Measurements from ENCODE around the gene RRAS2.
"Not testable (repeated sequence)": the region's sequence is repeated elsewhere in the genome, so short reads cannot be mapped to it uniquely, and the experiment has no call there.

Gene RRAS2

GRCh38 chr11:14253421-14253820, 105.6 kb downstream of the RRAS2 start:
- Histone ChIP-seq H3K27me3 (replicated peaks; ENCODE audit: insufficient read depth, low read length) (no peaks in the 10 kb centered on the region), H3K4me3 (ENCODE audit: low read length) (no peak overlapping the region), H3K9ac (ENCODE audit: low read length) (no peak overlapping the region), H2AFZ (ENCODE audit: low read length) (no peak overlapping the region), H3K79me2 (ENCODE audit: low read length) (no peaks in the 10 kb centered on the region), H3K27ac (ENCODE audit: low read length) (no peak overlapping the region), H3K9me2 (replicated peaks; ENCODE audit: insufficient read depth, low read length) (no peaks in the 10 kb centered on the region), H3K36me3 (replicated peaks; ENCODE audit: insufficient read depth, low read length) (no peaks in the 10 kb centered on the region), H3F3A (ENCODE audit: insufficient read depth, low read length) (no peaks in the 10 kb centered on the region), H3K4me1 (ENCODE audit: low read length) (no peaks in the 10 kb centered on the region), H3K4me2 (ENCODE audit: low read depth, low read length) (no peak overlapping the region), H4K20me1 (ENCODE audit: insufficient read depth, low read length) (no peaks in the 10 kb centered on the region), H3K9me3 (replicated peaks; ENCODE audit: insufficient read depth, low read length) (no peaks in the 10 kb centered on the region)
- DNase-seq = no peak
- no peak for TF ChIP-seq EZH2 (optimal IDR thresholded peaks at IDR 0.05; ENCODE audit: low read depth, low read length)
- no peak for TF ChIP-seq CTCF (IDR thresholded peaks at IDR 0.05; ENCODE audit: low read length)
- TF ChIP-seq EZH2phosphoT487 (IDR thresholded peaks at IDR 0.05; ENCODE audit: low read length) = no peak

GRCh38 chr11:14252501-14252900, 106.5 kb downstream of the RRAS2 start:
- not testable (repeated sequence) for H3K27me3 ChIP-seq (replicated peaks; ENCODE audit: insufficient read depth, low read length); H3F3A ChIP-seq (ENCODE audit: insufficient read depth, low read length); H3K9me3 ChIP-seq (replicated peaks; ENCODE audit: insufficient read depth, low read length); H3K9me2 ChIP-seq (replicated peaks; ENCODE audit: insufficient read depth, low read length); H3K9ac ChIP-seq (ENCODE audit: low read length); H3K4me2 ChIP-seq (ENCODE audit: low read depth, low read length); H4K20me1 ChIP-seq (ENCODE audit: insufficient read depth, low read length); H3K79me2 ChIP-seq (ENCODE audit: low read length); DNase-seq; H3K4me1 ChIP-seq (ENCODE audit: low read length); H3K27ac ChIP-seq (ENCODE audit: low read length); H3K4me3 ChIP-seq (ENCODE audit: low read length); H2AFZ ChIP-seq (ENCODE audit: low read length); H3K36me3 ChIP-seq (replicated peaks; ENCODE audit: insufficient read depth, low read length)

GRCh38 chr11:14251754-14252153, 107.2 kb downstream of the RRAS2 start:
- no peak overlapping the region for H3K27ac ChIP-seq (ENCODE audit: low read length)
- H4K20me1 ChIP-seq (ENCODE audit: insufficient read depth, low read length) = no peaks in the 10 kb centered on the region
- H3K9ac ChIP-seq (ENCODE audit: low read length) = no peak overlapping the region
- no peaks in the 10 kb centered on the region for H3K9me2 ChIP-seq (replicated peaks; ENCODE audit: insufficient read depth, low read length)
- no peak overlapping the region for H2AFZ ChIP-seq (ENCODE audit: low read length)
- no peak for DNase-seq
- TF ChIP-seq EZH2 (optimal IDR thresholded peaks at IDR 0.05; ENCODE audit: low read depth, low read length) (no peak), EZH2phosphoT487 (IDR thresholded peaks at IDR 0.05; ENCODE audit: low read length) (no peak), CTCF (IDR thresholded peaks at IDR 0.05; ENCODE audit: low read length) (no peak)
- H3F3A ChIP-seq (ENCODE audit: insufficient read depth, low read length) = no peaks in the 10 kb centered on the region
- H3K27me3 ChIP-seq (replicated peaks; ENCODE audit: insufficient read depth, low read length) = no peaks in the 10 kb centered on the region
- no peak overlapping the region for H3K4me3 ChIP-seq (ENCODE audit: low read length)
- no peaks in the 10 kb centered on the region for H3K79me2 ChIP-seq (ENCODE audit: low read length)
- no peak overlapping the region for H3K4me2 ChIP-seq (ENCODE audit: low read depth, low read length)
- no peaks in the 10 kb centered on the region for H3K9me3 ChIP-seq (replicated peaks; ENCODE audit: insufficient read depth, low read length)
- no peaks in the 10 kb centered on the region for H3K36me3 ChIP-seq (replicated peaks; ENCODE audit: insufficient read depth, low read length)
- no peaks in the 10 kb centered on the region for H3K4me1 ChIP-seq (ENCODE audit: low read length)

- TF ChIP-seq EZH2phosphoT487 (IDR thresholded peaks at IDR 0.05; ENCODE audit: low read length) (no peak), EZH2 (optimal IDR thresholded peaks at IDR 0.05; ENCODE audit: low read depth, low read length) (no peak), CTCF (IDR thresholded peaks at IDR 0.05; ENCODE audit: low read length) (peak; percentile 89)
- no peak overlapping the region for H2AFZ ChIP-seq (ENCODE audit: low read length)
These were observed 109.6 kb downstream of the RRAS2 start for GRCh38 chr11:14249121-14249963.

More at GRCh38 chr11:14249121-14249963, 109.6 kb downstream of the RRAS2 start:
- Histone ChIP-seq H3K27me3 (replicated peaks; ENCODE audit: insufficient read depth, low read length) (no peaks in the 10 kb centered on the region), H3K4me3 (ENCODE audit: low read length) (no peak overlapping the region), H3K9ac (ENCODE audit: low read length) (no peak overlapping the region), H3F3A (ENCODE audit: insufficient read depth, low read length) (no peaks in the 10 kb centered on the region), H3K36me3 (replicated peaks; ENCODE audit: insufficient read depth, low read length) (no peaks in the 10 kb centered on the region), H3K4me2 (ENCODE audit: low read depth, low read length) (no peak overlapping the region), H3K79me2 (ENCODE audit: low read length) (no peaks in the 10 kb centered on the region), H3K27ac (ENCODE audit: low read length) (no peak overlapping the region), H4K20me1 (ENCODE audit: insufficient read depth, low read length) (no peaks in the 10 kb centered on the region), H3K4me1 (ENCODE audit: low read length) (no peaks in the 10 kb centered on the region), H3K9me2 (replicated peaks; ENCODE audit: insufficient read depth, low read length) (no peaks in the 10 kb centered on the region), H3K9me3 (replicated peaks; ENCODE audit: insufficient read depth, low read length) (no peaks in the 10 kb centered on the region)
- DNase-seq = peak; percentile 57
